GM10248 (cell line): ENCODE results near the gene TTYH3.
"Not testable (repeated sequence)": the region's sequence is repeated elsewhere in the genome, so short reads cannot be mapped to it uniquely, and the experiment has no call there.

Source experiments
- CTCF ChIA-PET: fragments of 300-600 bp; sonication (Branson Sonifier 250); formaldehyde crosslinking; extraction: SDS; loops from one replicate; lab custom pipeline; 2021; ENCODE audit warnings: antibody characterized with exemption; lab: Yijun Ruan, JAX
- POLR2A ChIA-PET: fragments of 350-650 bp; sonication (Branson Sonifier 250); formaldehyde crosslinking; extraction: SDS; loops from one replicate; lab custom pipeline; 2020; ENCODE audit warnings: antibody characterized with exemption; lab: Yijun Ruan, JAX
- DNase-seq: peaks from one replicate; pipeline ENCODE4 v3.0.0; 2012; ENCODE audit errors: extremely low spot score
- CTCF ChIP-seq: IDR thresholded peaks from 2 replicates; pipeline ENCODE4 v1.5.1; 2012; ENCODE audit warnings: mild to moderate bottlenecking, low read depth; ENCODE audit errors: extremely low read depth, missing control alignments, control extremely low read depth

TTYH3 gene

GRCh38 chr7:2692543-2692942, 60.8 kb downstream of the TTYH3 start:
- CTCF ChIA-PET: interaction anchor here (1.9 to 5.2 kb wide), 3 partner anchors 11 to 21 kb away, joined by 10 to 35 read pairs (median 14); no protein-coding TSS in a partner anchor
- no peak for TF ChIP-seq CTCF
- no peak for DNase-seq
- POLR2A ChIA-PET: no interaction called here

GRCh38 chr7:2693420-2694121, 61.8 kb downstream of the TTYH3 start:
- DNase-seq: not testable (repeated sequence)
- CTCF ChIA-PET: interaction anchor here (1.1 to 5.2 kb wide), 2 partner anchors 16 to 23 kb away, joined by 5 to 35 read pairs; no protein-coding TSS in a partner anchor

GRCh38 chr7:2694122-2694436, 62.3 kb downstream of the TTYH3 start:
- DNase-seq, POLR2A ChIA-PET: not testable (repeated sequence)
- CTCF ChIA-PET: interaction anchor here (1.1 to 5.2 kb wide), 2 partner anchors 15 to 23 kb away, joined by 5 to 35 read pairs; no protein-coding TSS in a partner anchor

More at GRCh38 chr7:2693420-2694121, 61.8 kb downstream of the TTYH3 start:
- POLR2A ChIA-PET: not testable (repeated sequence)

- POLR2A ChIA-PET: interaction anchor here (1.5 kb wide), 1 partner anchor 11 kb away, joined by 4 read pairs; no protein-coding TSS in a partner anchor
- DNase-seq: peak; percentile 92
- TF ChIP-seq CTCF: no peak
- CTCF ChIA-PET: interaction anchor here (0.8 to 5.5 kb wide), 12 partner anchors 8 to 247 kb away, joined by 3 to 65 read pairs (median 5); partner anchors contain the start of gene AMZ1
These were observed 66.9 kb downstream of the TTYH3 start for GRCh38 chr7:2698581-2699288.

GRCh38 chr7:2699289-2699620, 67.5 kb downstream of the TTYH3 start:
- no peak for DNase-seq
- TF ChIP-seq CTCF: no peak
- POLR2A ChIA-PET: interaction anchor here (1.5 kb wide), 1 partner anchor 11 kb away, joined by 4 read pairs; no protein-coding TSS in a partner anchor
- CTCF ChIA-PET: interaction anchor here (0.8 to 5.5 kb wide), 12 partner anchors 8 to 248 kb away, joined by 3 to 65 read pairs (median 5); partner anchors contain the start of gene AMZ1

- TF ChIP-seq CTCF: no peak
- DNase-seq: no peak
- CTCF ChIA-PET: interaction anchor here (1.3 to 5.5 kb wide), 5 partner anchors 10 to 29 kb away, joined by 3 to 65 read pairs (median 15); no protein-coding TSS in a partner anchor
- POLR2A ChIA-PET: no interaction called here
These were observed 68.5 kb downstream of the TTYH3 start for GRCh38 chr7:2700141-2700850.

GRCh38 chr7:2701424-2701823, 69.6 kb downstream of the TTYH3 start:
- ChIA-PET CTCF (interaction anchor here (1.2 to 5.5 kb wide), 3 partner anchors 9 to 30 kb away, joined by 5 to 65 read pairs (median 5); no protein-coding TSS in a partner anchor), POLR2A (no interaction called here)
- TF ChIP-seq CTCF: no peak
- no peak for DNase-seq
